Measurements from ENCODE around the gene UGGT1.

UGGT1 gene

GRCh38 chr2:128090945-128091725, at the start of gene UGGT1:
Gene UGGT1 (plus strand): TSS chr2:128091200. CDS start chr2:128091358, 158 bp downstream.
- peak; percentile 92 for DNase-seq (ENCODE audit: low read depth)

- DNase-seq (ENCODE audit: low read depth), result no peak
Measured at GRCh38 chr2:128041561-128041960, 49.4 kb upstream of the UGGT1 start.

GRCh38 chr2:128043041-128043440, 48.0 kb upstream of the UGGT1 start:
- no peak for DNase-seq (ENCODE audit: low read depth)

- no peak for DNase-seq (ENCODE audit: low read depth)
Measured at GRCh38 chr2:128053331-128053730, 37.7 kb upstream of the UGGT1 start.

GRCh38 chr2:128054104-128054885, 36.7 kb upstream of the UGGT1 start:
- DNase-seq (ENCODE audit: low read depth), result no peak

GRCh38 chr2:128057334-128057733, 33.7 kb upstream of the UGGT1 start:
- no peak for DNase-seq (ENCODE audit: low read depth)

GRCh38 chr2:128058114-128058513, 32.9 kb upstream of the UGGT1 start:
- no peak for DNase-seq (ENCODE audit: low read depth)

- DNase-seq (ENCODE audit: low read depth), result no peak
Measured at GRCh38 chr2:128062571-128062970, 28.4 kb upstream of the UGGT1 start.

- no peak for DNase-seq (ENCODE audit: low read depth)
Measured at GRCh38 chr2:128064353-128064752, 26.6 kb upstream of the UGGT1 start.

GRCh38 chr2:128069769-128070168, 21.2 kb upstream of the UGGT1 start:
- DNase-seq (ENCODE audit: low read depth), result no peak

GRCh38 chr2:128073278-128073677, 17.7 kb upstream of the UGGT1 start:
- DNase-seq (ENCODE audit: low read depth), result no peak

GRCh38 chr2:128076461-128077106, 14.4 kb upstream of the UGGT1 start:
- DNase-seq (ENCODE audit: low read depth), result no peak

GRCh38 chr2:128084757-128085156, 6.2 kb upstream of the UGGT1 start:
- no peak for DNase-seq (ENCODE audit: low read depth)

GRCh38 chr2:128086244-128086643, 4.8 kb upstream of the UGGT1 start:
- no peak for DNase-seq (ENCODE audit: low read depth)

- DNase-seq (ENCODE audit: low read depth), result no peak
Measured at GRCh38 chr2:128090575-128090944, 440 bp upstream of the UGGT1 start.

- no peak for DNase-seq (ENCODE audit: low read depth)
Measured at GRCh38 chr2:128091726-128092080, 703 bp downstream of the UGGT1 start.

- DNase-seq (ENCODE audit: low read depth), result no peak
Measured at GRCh38 chr2:128092656-128093055, 1.7 kb downstream of the UGGT1 start.

- DNase-seq (ENCODE audit: low read depth), result no peak
Measured at GRCh38 chr2:128093762-128094161, 2.8 kb downstream of the UGGT1 start.

- DNase-seq (ENCODE audit: low read depth), result no peak
Measured at GRCh38 chr2:128095201-128095600, 4.2 kb downstream of the UGGT1 start.

GRCh38 chr2:128103407-128103806, 12.4 kb downstream of the UGGT1 start:
- DNase-seq (ENCODE audit: low read depth), result no peak

GRCh38 chr2:128105072-128105471, 14.1 kb downstream of the UGGT1 start:
- DNase-seq (ENCODE audit: low read depth), result no peak

- DNase-seq (ENCODE audit: low read depth), result no peak
Measured at GRCh38 chr2:128108166-128108565, 17.2 kb downstream of the UGGT1 start.

- no peak for DNase-seq (ENCODE audit: low read depth)
Measured at GRCh38 chr2:128109243-128109642, 18.2 kb downstream of the UGGT1 start.

Data from GM04504 (cell line).